NCI-H2227 (cell line): ENCODE results near the gene CDC20.

Experiments used
- DNase-seq: peaks from one replicate; lab custom pipeline; 2025; ENCODE audit not compliant: unreplicated experiment; lab: John Stamatoyannopoulos, UW

CDC20 gene

GRCh38 chr1:43358746-43359693 is at the start of gene CDC20:
Gene CDC20 (plus strand): TSS chr1:43358981. CDS start chr1:43359216, 235 bp downstream.
- peak; percentile 99 for DNase-seq

DNA sequence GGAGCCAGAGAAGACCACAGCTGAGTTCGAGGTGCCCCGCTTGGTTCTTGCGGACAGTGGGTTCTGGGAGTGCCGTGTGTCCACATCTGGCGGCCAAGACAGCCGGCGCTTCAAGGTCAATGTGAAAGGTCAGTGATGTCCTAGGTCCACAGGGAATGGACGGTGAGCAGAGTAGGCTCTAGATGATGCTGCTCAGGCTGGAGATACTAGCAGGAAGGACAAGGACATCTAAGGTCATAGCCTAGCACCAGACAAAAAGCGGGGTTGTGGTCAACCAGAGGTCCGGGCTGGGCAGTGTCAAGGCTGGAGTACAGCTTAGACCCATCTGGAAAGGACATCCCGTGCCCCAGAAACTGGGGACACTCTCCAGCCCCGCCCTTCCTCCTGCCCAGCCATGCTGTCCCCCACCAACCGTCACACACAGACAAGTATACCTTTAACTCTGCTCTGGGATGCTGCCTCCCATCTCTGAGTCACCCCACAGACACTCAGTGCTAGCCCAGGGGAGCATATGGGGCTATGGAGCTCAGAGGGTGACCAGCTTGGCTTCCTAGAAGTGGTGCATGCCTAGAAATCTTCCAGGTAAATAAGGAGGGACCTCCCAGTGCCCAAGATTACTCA is 49.3 kb upstream of the CDC20 start:
- no peak for DNase-seq

- DNase-seq, result no peak
Observed at GRCh38 chr1:43311521-43311920, 47.3 kb upstream of the CDC20 start.

- no peak for DNase-seq
Observed at GRCh38 chr1:43312212-43312623, 46.6 kb upstream of the CDC20 start.

GRCh38 chr1:43312663-43313515 is 45.9 kb upstream of the CDC20 start:
- DNase-seq, result no peak

- DNase-seq, result no peak
Observed at GRCh38 chr1:43313771-43314170, 45.0 kb upstream of the CDC20 start.

GRCh38 chr1:43314233-43314632 is 44.5 kb upstream of the CDC20 start:
- no peak for DNase-seq

DNA sequence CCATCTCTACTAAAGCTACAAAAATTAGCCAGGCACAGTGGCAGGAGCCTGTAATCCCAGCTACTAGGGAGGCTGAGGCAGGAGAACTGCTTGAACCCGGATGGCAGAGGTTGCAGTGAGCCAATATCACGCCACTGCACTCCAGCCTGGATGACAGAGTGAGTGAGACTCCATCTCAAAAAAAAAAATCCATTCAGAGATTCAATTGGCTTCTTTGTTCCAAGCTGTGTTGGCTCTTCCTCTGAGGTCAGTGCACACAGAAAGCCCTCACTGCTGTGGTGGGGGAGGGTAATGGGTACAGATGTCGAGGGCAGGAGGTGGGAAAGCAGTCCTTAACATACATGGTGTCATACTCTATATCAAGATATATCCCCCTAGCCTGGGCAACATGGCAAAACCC is 43.3 kb upstream of the CDC20 start:
- no peak for DNase-seq

DNA sequence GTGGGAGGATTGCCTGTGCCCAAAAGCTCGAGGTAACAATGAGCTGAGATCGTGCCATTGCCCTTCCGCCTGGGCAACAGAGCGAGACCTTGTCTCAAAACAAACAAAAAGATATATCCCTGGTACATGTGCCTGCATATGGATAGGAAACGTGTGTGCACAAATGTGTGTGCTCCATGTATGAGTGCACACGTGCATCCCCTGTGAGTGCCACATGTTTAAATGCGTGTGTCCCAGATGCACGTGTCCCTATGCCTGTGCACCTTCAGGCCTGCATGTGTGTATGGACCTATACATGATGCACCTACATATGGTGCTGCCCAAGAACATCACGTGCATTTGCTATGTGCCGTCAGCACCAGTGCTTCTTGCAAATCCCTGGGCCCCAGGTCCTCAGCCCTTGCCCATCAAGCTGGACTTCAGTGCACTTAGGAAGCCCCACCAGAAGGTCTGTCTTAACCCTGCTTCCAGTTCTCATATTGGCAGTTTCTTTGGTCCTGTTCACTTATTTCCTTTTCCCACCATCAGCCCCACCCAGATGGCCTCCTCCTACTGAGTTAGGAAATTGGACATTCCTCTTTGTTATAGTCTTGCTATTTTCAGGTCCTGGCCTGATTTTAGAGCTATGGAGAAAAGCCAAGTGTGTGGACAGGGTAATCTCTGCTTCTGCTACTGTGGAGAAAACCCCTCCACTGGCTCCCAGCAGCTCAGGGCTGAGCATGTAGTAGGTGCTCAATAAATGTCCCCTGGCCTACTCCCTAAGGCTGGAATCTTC is 42.6 kb upstream of the CDC20 start:
- no peak for DNase-seq

DNA sequence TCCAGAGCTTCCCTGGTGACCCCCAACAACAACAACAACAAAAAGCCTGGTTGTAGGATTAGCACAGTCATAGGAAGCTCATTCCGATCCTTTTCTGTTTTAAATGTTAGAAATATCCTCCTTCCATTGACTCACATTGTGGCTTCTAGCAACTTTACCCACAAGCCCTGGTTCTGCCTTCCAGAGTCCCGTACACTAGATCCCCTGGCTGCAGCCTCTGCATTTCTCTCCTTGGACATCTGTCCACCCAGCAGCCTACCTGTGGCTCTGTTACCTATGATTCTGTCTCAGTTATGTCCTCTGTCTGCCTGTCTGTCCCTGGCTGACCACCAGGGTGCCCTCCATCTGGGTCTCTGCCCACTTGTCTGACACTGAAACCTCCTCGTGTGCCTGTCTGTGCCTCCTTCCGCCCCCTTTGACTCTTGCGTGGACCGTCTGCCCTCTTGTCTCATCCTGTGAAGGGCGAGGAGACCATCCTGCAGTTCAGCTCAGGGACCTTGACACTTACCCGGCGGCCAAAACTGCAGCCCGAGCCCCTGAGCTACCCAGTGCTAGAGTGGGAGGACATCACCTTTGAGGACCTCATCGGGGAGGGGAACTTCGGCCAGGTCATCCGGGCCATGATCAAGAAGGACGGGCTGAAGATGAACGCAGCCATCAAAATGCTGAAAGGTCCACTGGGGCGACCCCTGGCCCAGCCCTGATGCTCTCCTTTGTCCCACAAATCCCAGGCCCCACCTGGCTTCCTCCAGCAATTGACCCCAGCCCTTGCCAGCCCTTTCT is 41.9 kb upstream of the CDC20 start:
- no peak for DNase-seq

DNA sequence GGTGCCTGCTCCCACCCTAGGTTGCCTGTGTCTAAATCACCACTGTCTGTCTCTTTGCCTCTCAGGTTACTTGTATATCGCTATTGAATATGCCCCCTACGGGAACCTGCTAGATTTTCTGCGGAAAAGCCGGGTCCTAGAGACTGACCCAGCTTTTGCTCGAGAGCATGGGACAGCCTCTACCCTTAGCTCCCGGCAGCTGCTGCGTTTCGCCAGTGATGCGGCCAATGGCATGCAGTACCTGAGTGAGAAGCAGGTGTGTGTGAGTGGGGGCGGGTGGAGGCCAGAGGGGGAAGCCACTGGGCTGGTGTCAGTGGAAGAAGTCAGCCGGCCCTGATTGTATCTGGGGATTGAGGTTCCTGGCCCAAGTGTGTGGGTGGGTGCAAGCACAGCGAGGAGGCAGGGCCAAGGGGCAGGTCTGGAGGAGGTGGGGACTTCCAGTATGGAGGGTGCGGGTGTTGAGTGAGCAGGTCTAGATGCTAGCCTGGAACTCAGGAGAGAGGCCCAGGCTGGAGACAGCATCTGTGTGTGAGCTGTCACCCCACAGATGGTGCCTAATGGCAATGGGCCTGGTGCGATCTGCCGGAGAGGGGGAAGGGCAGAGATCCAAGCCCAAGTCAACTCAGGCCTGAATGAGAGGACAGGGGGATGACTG is 40.8 kb upstream of the CDC20 start:
- DNase-seq, result no peak

DNA sequence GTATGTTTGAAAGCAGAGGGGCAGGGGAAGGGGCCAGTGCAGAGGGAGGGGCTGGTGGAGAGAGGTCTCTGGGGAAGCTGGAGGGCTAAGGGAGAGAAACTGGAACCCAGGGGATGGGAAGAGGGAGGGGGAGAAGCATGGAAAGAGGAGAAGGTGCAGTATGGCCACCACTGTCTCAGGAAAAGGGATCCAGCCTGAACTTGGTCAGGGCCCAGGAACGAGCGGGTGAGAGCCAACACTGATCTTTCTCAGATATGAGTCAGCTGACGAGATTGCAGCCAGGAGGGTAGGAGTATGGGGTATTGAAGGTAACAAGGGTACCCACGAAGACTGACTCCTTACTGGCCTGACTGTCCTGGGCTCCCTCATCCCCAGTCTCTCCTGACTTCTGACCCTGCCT is 40.0 kb upstream of the CDC20 start:
- no peak for DNase-seq

DNA sequence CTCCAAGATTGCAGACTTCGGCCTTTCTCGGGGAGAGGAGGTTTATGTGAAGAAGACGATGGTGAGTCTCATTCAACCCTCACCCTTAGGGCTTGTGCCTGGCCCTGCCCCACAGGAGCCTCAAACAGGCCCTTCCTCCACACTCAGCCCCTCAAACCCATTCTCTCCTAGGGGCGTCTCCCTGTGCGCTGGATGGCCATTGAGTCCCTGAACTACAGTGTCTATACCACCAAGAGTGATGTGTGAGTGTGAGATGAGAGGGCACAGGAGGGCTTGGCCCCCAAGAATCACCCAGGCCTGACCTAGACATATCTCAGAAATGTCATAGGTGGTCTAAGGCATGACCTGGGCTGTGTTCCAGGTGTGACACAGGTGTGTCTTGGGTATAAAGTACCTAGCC is 39.5 kb upstream of the CDC20 start:
- no peak for DNase-seq

DNA sequence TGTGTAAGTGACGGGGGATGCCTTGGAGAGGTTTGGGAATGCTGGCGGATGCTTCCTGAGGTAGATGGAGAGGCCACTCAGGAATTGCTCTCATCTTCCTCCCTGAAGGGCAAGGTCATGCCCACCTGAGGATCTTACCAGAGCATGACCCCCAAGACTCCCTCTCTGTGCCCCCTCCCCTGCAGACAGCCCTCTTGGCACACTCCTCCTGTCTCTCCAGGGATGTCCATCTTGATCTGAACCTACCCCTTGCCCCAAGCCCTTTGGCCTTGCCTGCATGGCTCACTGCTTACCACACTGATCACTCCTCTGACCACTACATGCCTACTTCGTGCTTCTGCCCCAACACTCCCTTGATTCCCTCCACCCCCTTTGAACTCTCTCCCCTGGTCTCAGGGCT is 39.0 kb upstream of the CDC20 start:
- no peak for DNase-seq

GRCh38 chr1:43321331-43321891 is 37.4 kb upstream of the CDC20 start:
- no peak for DNase-seq

- no peak for DNase-seq
Observed at GRCh38 chr1:43322506-43322905, 36.3 kb upstream of the CDC20 start.

DNA sequence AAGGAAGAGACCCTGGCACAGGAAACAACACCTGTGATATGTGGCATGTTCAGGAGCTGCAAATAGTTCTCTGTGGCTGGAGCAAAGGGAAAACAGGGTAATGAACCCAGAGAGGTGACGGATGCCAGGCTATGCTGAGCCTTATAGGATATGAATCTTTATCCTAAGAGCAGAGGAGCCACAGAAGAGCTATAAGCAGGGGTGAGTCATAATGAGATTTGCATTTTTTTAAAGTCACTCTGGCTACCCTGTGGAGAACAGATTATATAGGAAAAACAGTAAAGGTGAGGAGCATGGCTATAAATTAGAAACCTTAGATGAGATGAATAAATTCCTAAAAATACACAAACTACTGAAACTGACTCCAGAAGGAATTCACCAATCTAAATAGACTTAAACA is 34.0 kb upstream of the CDC20 start:
- DNase-seq, result no peak

- DNase-seq, result no peak
Observed at GRCh38 chr1:43325381-43325780, 33.4 kb upstream of the CDC20 start.
